AG09319 (cell line): Measurements from ENCODE around the gene SASH1.

ENCODE experiments used
- DNase-seq: peaks from one replicate; pipeline ENCODE4 v3.0.0-alpha.2; 2010; ENCODE audit warnings: low read depth; ENCODE audit errors: extremely low read depth
- TF ChIP-seq, protein P1 (sequence below): IDR thresholded peaks from 2 replicates; pipeline ENCODE4 v1.5.1; 2011; ENCODE audit warnings: low read depth, mild to moderate bottlenecking, inconsistent platforms, low read length, moderate library complexity

SASH1 gene

DNA sequence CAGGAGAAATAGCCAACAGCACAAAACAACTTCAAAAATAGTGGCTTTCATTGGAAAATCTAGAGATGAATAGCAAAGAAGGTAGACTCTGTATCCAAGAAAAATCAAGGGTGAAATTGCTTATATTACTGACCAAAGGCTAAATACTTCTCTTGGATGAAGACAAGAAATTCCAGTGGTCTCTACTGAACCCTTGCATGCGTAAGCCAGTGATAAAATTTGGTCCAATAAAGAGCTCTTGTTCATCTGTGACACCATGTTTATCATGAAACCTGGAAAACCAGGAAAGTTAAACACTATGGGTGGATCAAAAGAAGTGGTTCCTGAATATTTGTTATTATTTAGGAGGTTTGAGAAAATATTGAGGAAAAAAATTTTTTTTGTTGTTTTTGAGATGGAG lies 25.6 kb upstream of the SASH1 start:
- TF ChIP-seq, protein P1, sequence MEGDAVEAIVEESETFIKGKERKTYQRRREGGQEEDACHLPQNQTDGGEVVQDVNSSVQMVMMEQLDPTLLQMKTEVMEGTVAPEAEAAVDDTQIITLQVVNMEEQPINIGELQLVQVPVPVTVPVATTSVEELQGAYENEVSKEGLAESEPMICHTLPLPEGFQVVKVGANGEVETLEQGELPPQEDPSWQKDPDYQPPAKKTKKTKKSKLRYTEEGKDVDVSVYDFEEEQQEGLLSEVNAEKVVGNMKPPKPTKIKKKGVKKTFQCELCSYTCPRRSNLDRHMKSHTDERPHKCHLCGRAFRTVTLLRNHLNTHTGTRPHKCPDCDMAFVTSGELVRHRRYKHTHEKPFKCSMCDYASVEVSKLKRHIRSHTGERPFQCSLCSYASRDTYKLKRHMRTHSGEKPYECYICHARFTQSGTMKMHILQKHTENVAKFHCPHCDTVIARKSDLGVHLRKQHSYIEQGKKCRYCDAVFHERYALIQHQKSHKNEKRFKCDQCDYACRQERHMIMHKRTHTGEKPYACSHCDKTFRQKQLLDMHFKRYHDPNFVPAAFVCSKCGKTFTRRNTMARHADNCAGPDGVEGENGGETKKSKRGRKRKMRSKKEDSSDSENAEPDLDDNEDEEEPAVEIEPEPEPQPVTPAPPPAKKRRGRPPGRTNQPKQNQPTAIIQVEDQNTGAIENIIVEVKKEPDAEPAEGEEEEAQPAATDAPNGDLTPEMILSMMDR = no peak
- DNase-seq = no peak

DNA sequence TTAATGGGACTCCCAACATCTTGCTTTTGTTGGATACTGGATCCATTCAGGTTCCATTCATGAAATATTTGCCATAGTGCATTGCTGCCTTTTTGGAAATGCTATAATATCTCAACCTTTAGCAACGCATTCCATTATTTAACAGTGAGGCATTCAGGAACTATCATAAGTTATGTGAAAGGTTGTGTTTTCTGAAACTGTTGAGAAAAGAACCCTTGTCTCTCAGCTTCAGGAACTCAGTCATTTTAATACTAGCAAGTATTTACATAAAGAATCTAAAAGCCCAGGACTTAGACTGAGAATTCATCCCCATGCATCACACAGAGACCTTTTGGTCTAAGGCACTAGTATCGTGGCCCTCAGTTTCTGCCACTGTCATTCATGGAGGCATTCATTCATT lies 24.9 kb upstream of the SASH1 start:
- TF ChIP-seq, protein P1 = no peak

DNA sequence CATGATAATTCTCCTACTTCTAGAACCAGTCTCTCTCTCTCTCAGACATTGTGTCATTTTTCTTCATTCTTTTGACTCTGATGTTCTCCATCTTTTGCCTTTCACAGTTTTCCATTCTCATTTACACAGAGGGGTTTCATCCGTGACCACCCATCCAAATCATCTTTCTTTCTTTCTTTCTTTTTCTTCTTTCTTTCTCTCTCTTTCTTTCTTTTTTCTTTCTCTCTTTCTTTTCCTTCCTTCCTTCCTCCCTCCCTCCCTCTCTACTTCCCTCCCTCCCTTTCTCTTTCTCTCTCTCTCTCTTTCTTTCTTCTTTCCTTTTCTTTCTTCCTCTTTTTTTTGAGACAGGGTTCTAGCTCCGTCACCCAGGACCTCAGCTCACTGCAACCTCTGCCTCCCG lies 19.9 kb upstream of the SASH1 start:
- TF ChIP-seq, protein P1 = no peak
- DNase-seq = no peak

More for the DNA sequence above, 24.9 kb upstream of the SASH1 start:
- no peak for DNase-seq

DNA sequence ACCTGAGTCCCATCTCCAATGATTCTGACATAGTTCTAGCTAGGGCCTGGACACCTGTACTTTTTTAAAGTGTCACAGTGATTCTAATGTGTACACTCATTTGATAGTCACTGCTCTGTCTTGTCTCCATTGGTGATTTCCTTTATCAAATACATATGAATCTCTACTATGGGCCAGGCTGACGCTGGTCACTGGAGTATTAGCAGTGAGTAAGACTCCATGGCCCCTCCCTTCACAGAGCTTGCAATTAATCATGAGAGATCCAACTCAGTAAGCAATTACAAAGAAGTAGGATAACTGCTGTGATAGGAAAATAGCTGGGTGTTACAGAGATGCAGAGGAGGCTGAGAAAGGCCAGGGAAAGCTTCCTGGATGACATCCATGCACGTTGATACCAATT lies 19.3 kb upstream of the SASH1 start:
- DNase-seq = no peak
- TF ChIP-seq, protein P1 = no peak

DNA sequence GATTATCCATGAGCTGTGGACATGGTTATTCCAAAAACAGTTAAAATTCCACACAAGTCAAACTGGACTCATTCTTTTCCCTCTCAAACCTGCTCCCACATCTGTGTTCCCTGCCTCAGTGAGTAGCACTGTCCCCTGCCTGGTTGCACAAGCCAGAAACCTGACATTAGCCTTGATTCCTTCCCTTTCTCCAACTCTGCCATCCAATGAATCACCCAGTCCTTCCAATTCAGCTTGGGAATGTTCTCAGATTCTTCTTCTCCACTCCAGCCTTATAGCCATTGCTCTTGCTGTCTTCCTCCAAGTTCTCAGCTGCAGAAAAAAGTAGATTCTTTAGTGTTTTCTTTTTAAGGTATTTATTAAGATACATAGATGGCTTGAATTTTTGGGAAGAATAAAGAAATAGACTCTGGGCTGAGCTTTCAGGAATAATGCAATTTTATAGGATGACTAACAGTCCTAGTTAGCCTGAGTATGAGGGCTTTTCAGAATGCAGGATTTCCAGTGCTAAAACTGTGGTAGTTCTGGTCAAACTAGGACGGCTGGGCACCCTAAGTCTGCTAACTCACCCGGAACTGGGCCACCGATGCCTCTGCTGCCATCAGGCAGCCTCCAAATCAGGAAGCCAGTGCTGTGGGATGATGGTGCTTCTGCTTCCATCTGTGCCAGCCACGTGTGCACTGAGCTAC lies 18.2 kb upstream of the SASH1 start:
- TF ChIP-seq, protein P1 = no peak
- no peak for DNase-seq

DNA sequence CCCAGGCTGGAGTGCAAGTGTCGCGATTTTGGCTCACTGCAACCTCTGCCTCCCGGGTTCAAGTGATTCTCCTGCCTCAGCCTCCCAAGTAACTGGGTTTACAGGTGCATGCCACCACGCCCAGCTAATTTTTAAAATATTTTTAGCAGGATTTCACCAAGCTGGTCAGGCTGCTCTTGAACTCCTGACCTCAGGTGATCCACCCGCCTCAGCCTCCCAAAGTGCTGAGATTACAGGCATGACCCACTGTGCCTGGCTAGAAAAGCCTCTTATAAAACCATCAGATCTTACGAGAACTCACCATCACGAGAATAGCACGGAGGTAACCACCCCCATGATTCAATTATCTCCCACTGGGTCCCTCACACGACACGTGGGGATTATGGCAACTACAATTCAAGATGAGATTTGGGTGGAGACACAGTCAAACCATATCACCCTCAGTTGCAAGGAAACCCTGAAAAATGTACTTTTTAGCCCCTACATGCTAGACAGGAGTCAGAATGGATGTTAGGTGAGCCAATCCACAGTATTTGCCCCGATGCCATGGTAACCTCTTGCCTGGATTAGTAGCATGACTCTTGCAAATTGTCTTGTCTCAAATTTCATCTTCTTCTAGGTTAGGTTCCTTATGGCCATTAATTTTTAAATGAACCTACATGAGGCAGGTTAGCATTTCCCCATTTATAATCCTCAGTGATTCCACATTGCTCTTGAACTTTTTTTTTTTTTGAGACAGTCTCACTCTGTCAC lies 17.1 kb upstream of the SASH1 start:
- DNase-seq = no peak

More for the DNA sequence above, 17.1 kb upstream of the SASH1 start:
- TF ChIP-seq, protein P1 = no peak
